ENCODE measurements around the gene KIF1A. TPM values are rescaled to one million over a fixed set of nuclear protein-coding genes. Genes with fewer than 3 reads are reported as not detected.

The KIF1A gene
- polyA plus RNA-seq, 1 donor (not counting 4 experiments of a cell fraction or from before 2014, with no cell fraction given), result not detected

DNA sequence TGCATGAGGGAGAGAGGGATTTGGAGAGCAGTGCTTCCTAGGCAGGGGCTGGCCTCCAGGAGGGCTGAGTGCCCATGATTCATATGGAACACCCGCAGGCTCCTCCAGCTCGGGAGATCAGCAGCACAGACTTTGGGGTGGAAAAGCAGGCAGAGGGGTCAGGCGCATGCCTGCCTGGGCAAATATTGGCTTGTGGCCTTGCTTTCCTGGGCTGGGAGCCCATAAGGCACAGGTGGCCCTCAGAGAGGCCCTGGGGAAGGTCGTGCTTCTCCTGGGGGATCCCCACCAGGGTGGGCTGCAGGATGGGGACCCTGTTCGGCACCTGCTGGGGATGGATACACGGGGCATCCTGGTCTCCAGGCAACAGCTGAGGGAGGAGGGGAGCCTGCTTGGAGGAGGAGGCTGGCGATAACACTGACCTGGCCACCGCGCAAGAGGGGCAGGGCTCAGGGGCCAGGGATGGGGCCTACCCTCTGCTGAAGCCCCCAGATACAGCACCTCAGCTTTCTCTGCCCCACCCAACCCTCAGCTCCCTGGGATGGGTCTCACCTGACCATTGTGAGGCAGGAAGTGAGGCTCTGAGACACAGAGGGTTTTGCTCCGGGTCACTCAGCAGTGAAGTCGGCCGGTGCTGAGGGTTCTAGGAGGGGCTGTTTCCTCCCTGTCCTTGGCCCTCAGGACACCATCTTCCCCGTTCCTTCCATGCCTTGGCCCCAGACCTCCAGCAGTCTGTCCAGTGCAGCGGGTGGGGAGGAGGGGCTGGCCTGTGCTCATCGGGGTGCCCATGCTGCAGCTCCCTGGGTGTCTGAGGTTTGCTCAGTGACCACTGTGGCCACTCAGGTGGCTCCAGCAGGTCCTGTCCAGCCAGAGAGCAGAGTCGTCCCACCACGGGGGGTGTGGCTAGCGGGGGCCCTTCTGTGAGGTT lies 116.3 kb downstream of the KIF1A start:
- Histone ChIP-seq H3K36me3 (ENCODE audit: control insufficient read depth in 2 of 2, extremely low read depth in 1 of 2, insufficient read depth in 2 of 2, low read length in 2 of 2) (no peaks in the 10 kb centered on the region), H3K4me2 (ENCODE audit: control insufficient read depth, extremely low read depth, insufficient read depth, low read depth, low read length) (no peak overlapping the region), H3K4me3 (ENCODE audit: control insufficient read depth in 2 of 3, extremely low read depth in 1 of 3, insufficient read depth in 2 of 3, low read depth in 1 of 3, low read length in 3 of 3) (no peak overlapping the region), H3K4me1 (ENCODE audit: control insufficient read depth, extremely low read depth, insufficient read depth, low read length) (no peaks in the 10 kb centered on the region), H3K9me3 (ENCODE audit: control insufficient read depth, low read depth, low read length) (no peaks in the 10 kb centered on the region), H2AFZ (ENCODE audit: control insufficient read depth, low read length) (no peak overlapping the region), H3K27ac (ENCODE audit: control insufficient read depth, insufficient read depth, low read length) (no peak overlapping the region), H3K79me2 (ENCODE audit: control insufficient read depth, insufficient read depth, low read length) (no peaks in the 10 kb centered on the region), H3K9ac (ENCODE audit: control insufficient read depth, extremely low read depth, insufficient read depth, low read length) (no peak overlapping the region), H4K20me1 (ENCODE audit: control insufficient read depth, extremely low read depth, insufficient read depth, low read length) (no peaks in the 10 kb centered on the region), H3K27me3 (ENCODE audit: control insufficient read depth, extremely low read depth, insufficient read depth, low read length) (peaks cover 55% of the 10 kb centered on the region), H3K9me1 (ENCODE audit: control insufficient read depth, extremely low read depth, insufficient read depth, low read length) (no peaks in the 10 kb centered on the region)
- DNase-seq (ENCODE audit: low read depth, low spot score) (no peak), FAIRE-seq (no peak)
- dilution Hi-C loops (cut with MboI; ENCODE audit: extremely low pct_ligation_motif_present, low sequenced_read_pairs), result no loop called here
- TF ChIP-seq EZH2 (IDR thresholded peaks at IDR 0.05; ENCODE audit: low read length), result no peak
- TF ChIP-seq, protein P1, sequence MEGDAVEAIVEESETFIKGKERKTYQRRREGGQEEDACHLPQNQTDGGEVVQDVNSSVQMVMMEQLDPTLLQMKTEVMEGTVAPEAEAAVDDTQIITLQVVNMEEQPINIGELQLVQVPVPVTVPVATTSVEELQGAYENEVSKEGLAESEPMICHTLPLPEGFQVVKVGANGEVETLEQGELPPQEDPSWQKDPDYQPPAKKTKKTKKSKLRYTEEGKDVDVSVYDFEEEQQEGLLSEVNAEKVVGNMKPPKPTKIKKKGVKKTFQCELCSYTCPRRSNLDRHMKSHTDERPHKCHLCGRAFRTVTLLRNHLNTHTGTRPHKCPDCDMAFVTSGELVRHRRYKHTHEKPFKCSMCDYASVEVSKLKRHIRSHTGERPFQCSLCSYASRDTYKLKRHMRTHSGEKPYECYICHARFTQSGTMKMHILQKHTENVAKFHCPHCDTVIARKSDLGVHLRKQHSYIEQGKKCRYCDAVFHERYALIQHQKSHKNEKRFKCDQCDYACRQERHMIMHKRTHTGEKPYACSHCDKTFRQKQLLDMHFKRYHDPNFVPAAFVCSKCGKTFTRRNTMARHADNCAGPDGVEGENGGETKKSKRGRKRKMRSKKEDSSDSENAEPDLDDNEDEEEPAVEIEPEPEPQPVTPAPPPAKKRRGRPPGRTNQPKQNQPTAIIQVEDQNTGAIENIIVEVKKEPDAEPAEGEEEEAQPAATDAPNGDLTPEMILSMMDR (optimal IDR thresholded peaks at IDR 0.05 in 1 of 3, IDR thresholded peaks at IDR 0.05 in 1 of 3, conservative IDR thresholded peaks at IDR 0.05 in 1 of 3; ENCODE audit: extremely low read depth in 1 of 3, insufficient read depth in 2 of 3, low read length in 3 of 3), result no peak

DNA sequence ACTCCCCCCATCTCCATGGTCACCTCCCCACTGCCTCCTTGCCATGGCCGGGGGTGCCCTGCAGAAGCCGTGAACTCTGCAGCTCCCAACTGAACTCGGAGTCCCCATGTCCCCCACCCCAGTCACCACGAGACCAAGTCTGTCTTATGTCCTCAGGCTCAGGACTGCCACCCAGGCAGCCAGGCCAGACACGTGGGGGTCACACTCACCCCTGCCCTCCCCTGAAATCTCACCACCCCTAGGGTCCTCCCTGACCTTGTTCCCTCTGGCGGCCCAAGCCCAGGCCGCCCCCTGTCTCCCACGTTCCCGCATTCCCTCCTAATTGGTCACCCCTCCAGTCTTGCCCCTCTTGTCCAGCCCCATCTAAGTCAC lies 117.4 kb downstream of the KIF1A start:
- Histone ChIP-seq H3K27ac (ENCODE audit: control insufficient read depth, insufficient read depth, low read length) (no peak overlapping the region), H3K9ac (ENCODE audit: control insufficient read depth, extremely low read depth, insufficient read depth, low read length) (no peak overlapping the region), H4K20me1 (ENCODE audit: control insufficient read depth, extremely low read depth, insufficient read depth, low read length) (no peaks in the 10 kb centered on the region), H3K79me2 (ENCODE audit: control insufficient read depth, insufficient read depth, low read length) (no peaks in the 10 kb centered on the region), H3K27me3 (ENCODE audit: control insufficient read depth, extremely low read depth, insufficient read depth, low read length) (peaks cover 44% of the 10 kb centered on the region), H2AFZ (ENCODE audit: control insufficient read depth, low read length) (no peak overlapping the region), H3K9me1 (ENCODE audit: control insufficient read depth, extremely low read depth, insufficient read depth, low read length) (no peaks in the 10 kb centered on the region), H3K4me1 (ENCODE audit: control insufficient read depth, extremely low read depth, insufficient read depth, low read length) (no peaks in the 10 kb centered on the region), H3K9me3 (ENCODE audit: control insufficient read depth, low read depth, low read length) (no peaks in the 10 kb centered on the region), H3K4me2 (ENCODE audit: control insufficient read depth, extremely low read depth, insufficient read depth, low read depth, low read length) (no peak overlapping the region), H3K4me3 (ENCODE audit: control insufficient read depth in 2 of 3, extremely low read depth in 1 of 3, insufficient read depth in 2 of 3, low read depth in 1 of 3, low read length in 3 of 3) (no peak overlapping the region), H3K36me3 (ENCODE audit: control insufficient read depth in 2 of 2, extremely low read depth in 1 of 2, insufficient read depth in 2 of 2, low read length in 2 of 2) (no peaks in the 10 kb centered on the region)
- TF ChIP-seq, protein P1 (optimal IDR thresholded peaks at IDR 0.05 in 1 of 3, IDR thresholded peaks at IDR 0.05 in 1 of 3, conservative IDR thresholded peaks at IDR 0.05 in 1 of 3; ENCODE audit: extremely low read depth in 1 of 3, insufficient read depth in 2 of 3, low read length in 3 of 3), result no peak
- TF ChIP-seq EZH2 (IDR thresholded peaks at IDR 0.05; ENCODE audit: low read length), result no peak
- dilution Hi-C loops (cut with MboI; ENCODE audit: extremely low pct_ligation_motif_present, low sequenced_read_pairs), result no loop called here
- DNase-seq (ENCODE audit: low read depth, low spot score), result no peak
- no peak for FAIRE-seq
